Omental fat pad (tissue), 4 donors: ENCODE measurements around the gene SRP19. TPM values are rescaled to one million over a fixed set of nuclear protein-coding genes. Genes with fewer than 3 reads are reported as not detected.

Experiments
- ATAC-seq: fragments of 150-250 bp; one replicate; pipeline ENCODE4 v1.9.1; 2016; ENCODE audit warnings: mild to moderate bottlenecking, moderate library complexity; ENCODE audit not compliant: low FRiP score
- DNase-seq: peaks from one replicate; pipeline ENCODE4 v3.0.0-alpha.2; 2019; ENCODE audit warnings: low spot score
- CTCF ChIP-seq, 3 donors: fragments of 450-650 bp; IDR thresholded peaks; one replicate each; pipeline ENCODE4 v1.5.1; 2016 to 2017; ENCODE audit warnings: antibody characterized with exemption in 3 of 3, mild to moderate bottlenecking in 3 of 3, moderate library complexity in 2 of 3
- total RNA-seq, 4 donors: library from RNA; depleted of rRNA; stranded (reverse); fragments of >200 nt; gene quantifications; one replicate each; pipeline ENCODE4 v1.1.0, GENCODE V29; 2016

The SRP19 gene
- total RNA-seq, 4 donors from 2014 or later: 38.6 to 95.2 (median 63.8) TPM

GRCh38 chr5:112830378-112830777 lies 30.7 kb upstream of the SRP19 start:
- TF ChIP-seq CTCF (IDR thresholded peaks at IDR 0.05): no peak
- no peak for ATAC-seq
- DNase-seq: no peak

GRCh38 chr5:112833971-112834370 lies 27.1 kb upstream of the SRP19 start:
- no peak for TF ChIP-seq CTCF (IDR thresholded peaks at IDR 0.05)
- no peak for DNase-seq
- ATAC-seq: no peak

GRCh38 chr5:112844489-112844888 lies 16.6 kb upstream of the SRP19 start:
- TF ChIP-seq CTCF (IDR thresholded peaks at IDR 0.05): no peak
- DNase-seq (no peak), ATAC-seq (no peak)

GRCh38 chr5:112846556-112846955 lies 14.5 kb upstream of the SRP19 start:
- ATAC-seq (no peak), DNase-seq (no peak)
- TF ChIP-seq CTCF (IDR thresholded peaks at IDR 0.05): no peak

- ATAC-seq: no peak
- DNase-seq: no peak
- TF ChIP-seq CTCF (IDR thresholded peaks at IDR 0.05): no peak
Observed at GRCh38 chr5:112847306-112847705, 13.8 kb upstream of the SRP19 start.

- DNase-seq (no peak), ATAC-seq (peak; percentile 64)
- no peak for TF ChIP-seq CTCF (IDR thresholded peaks at IDR 0.05)
Observed at GRCh38 chr5:112848116-112848811, 12.8 kb upstream of the SRP19 start.

GRCh38 chr5:112849912-112850311 lies 11.2 kb upstream of the SRP19 start:
- TF ChIP-seq CTCF (IDR thresholded peaks at IDR 0.05): no peak
- ATAC-seq: no peak
- no peak for DNase-seq
